ENCODE data around the gene CPNE6.

The CPNE6 gene

GRCh38 chr14:24055971-24056799, 15.2 kb upstream of the CPNE6 start:
- DNase-seq: peak; percentile 54

- DNase-seq: no peak
Measured at GRCh38 chr14:24056800-24057184, 14.6 kb upstream of the CPNE6 start.

- DNase-seq: no peak
Measured at GRCh38 chr14:24057271-24057670, 14.1 kb upstream of the CPNE6 start.

- no peak for DNase-seq
Measured at GRCh38 chr14:24057867-24058259, 13.5 kb upstream of the CPNE6 start.

GRCh38 chr14:24058260-24058950, 13.0 kb upstream of the CPNE6 start:
- DNase-seq: no peak

- no peak for DNase-seq
Measured at GRCh38 chr14:24058951-24059475, 12.3 kb upstream of the CPNE6 start.

- DNase-seq: no peak
Measured at GRCh38 chr14:24059841-24060388, 11.4 kb upstream of the CPNE6 start.

GRCh38 chr14:24060443-24060842, 10.9 kb upstream of the CPNE6 start:
- no peak for DNase-seq

- no peak for DNase-seq
Measured at GRCh38 chr14:24060984-24061913, 10.1 kb upstream of the CPNE6 start.

GRCh38 chr14:24062216-24062980, 9.0 kb upstream of the CPNE6 start:
- DNase-seq: no peak

GRCh38 chr14:24063263-24063836, 8.0 kb upstream of the CPNE6 start:
- no peak for DNase-seq

GRCh38 chr14:24064091-24064795, 7.1 kb upstream of the CPNE6 start:
- DNase-seq: no peak

- no peak for DNase-seq
Measured at GRCh38 chr14:24064856-24065255, 6.5 kb upstream of the CPNE6 start.

GRCh38 chr14:24065408-24065807, 6.0 kb upstream of the CPNE6 start:
- no peak for DNase-seq

GRCh38 chr14:24066496-24067132, 4.7 kb upstream of the CPNE6 start:
- no peak for DNase-seq

GRCh38 chr14:24067133-24068082, 4.0 kb upstream of the CPNE6 start:
- no peak for DNase-seq

- DNase-seq: no peak
Measured at GRCh38 chr14:24068711-24069410, 2.5 kb upstream of the CPNE6 start.

- no peak for DNase-seq
Measured at GRCh38 chr14:24069411-24069735, 2.0 kb upstream of the CPNE6 start.
